Psoas muscle (tissue), 8 donors: Measurements from ENCODE around the gene EEF1A2. TPM values are rescaled to one million over a fixed set of nuclear protein-coding genes. Genes with fewer than 3 reads are reported as not detected.

Source experiments
- ATAC-seq, 4 donors: fragments of 200-7000 bp; cut with Tn5 transposase; one replicate each; pipeline ENCODE4 v1.9.1; 2020; ENCODE audit warnings: moderate library complexity in 3 of 4, mild to moderate bottlenecking in 2 of 4
- DNase-seq, 2 donors: peaks; one replicate each; pipeline ENCODE4 v3.0.0-alpha.2; 2020
- H3K27ac ChIP-seq: fragments of 200-600 bp; one replicate; pipeline ENCODE4 v1.8.0; 2022
- H3K27me3 ChIP-seq, 3 donors: fragments of 200-600 bp in 1 of 3; one replicate each; pipeline versions ENCODE4 v1.6.1 to v1.8.0; 2013 to 2022; ENCODE audit warnings: low read length in 2 of 3, mild to moderate bottlenecking in 2 of 3, moderate library complexity in 1 of 3; ENCODE audit not compliant: insufficient read depth in 3 of 3
- H3K36me3 ChIP-seq, 2 donors: fragments of 200-600 bp in 1 of 2; one replicate each; pipeline versions ENCODE4 v1.6.1 to v1.8.0; 2013 to 2022; ENCODE audit warnings: low read depth in 1 of 2, mild to moderate bottlenecking in 1 of 2, moderate library complexity in 1 of 2; ENCODE audit not compliant: insufficient read depth in 1 of 2
- H3K4me1 ChIP-seq: fragments of 200-600 bp; one replicate; pipeline ENCODE4 v1.8.0; 2022
- H3K4me3 ChIP-seq: fragments of 200-600 bp; one replicate; pipeline ENCODE4 v1.8.0; 2022; ENCODE audit warnings: mild to moderate bottlenecking
- H3K9me3 ChIP-seq: fragments of 200-600 bp; one replicate; pipeline ENCODE4 v1.8.0; 2022
- CTCF ChIP-seq: fragments of 200-600 bp; IDR thresholded peaks from one replicate; pipeline ENCODE4 v1.8.0; 2022; ENCODE audit warnings: antibody characterized with exemption
- WGBS, 3 donors: extraction: QIAGEN DNeasy Blood & Tissue Kit; methylation state at CpG; one replicate each; pipeline versions ENCODE4 v1.1.6 to v1.1.7; 2013; 5-methylcytosine and 5-hydroxymethylcytosine counted together
- intact Hi-C, 2 donors: fragments of 100-400 bp; cut with DNase I; formaldehyde crosslinking; loops; one replicate each; pipeline versions ENCODE4 v1.11.0 to v1.14.2; 2022
- polyA plus RNA-seq, 3 donors: library from polyadenylated mRNA; stranded (reverse); fragments of 200-250 nt; gene quantifications; one replicate each; pipeline ENCODE4 v1.2.3, GENCODE V29; 2013
- total RNA-seq, 4 donors: library from RNA; stranded (reverse); fragmentation: NEBNext Ultra II Directional in 2 of 4; extraction: Animal tissue kit (Norgen Biotek cat#: 25700) in 2 of 4; gene quantifications; one replicate each; pipeline versions ENCODE4 v1.2.1 to v1.2.4, GENCODE V29; 2021 to 2023
- donor health status: healthy with polysubstance abuse.
- donor health status: DM: no; HTN: no; CAD: no; lungs with moderate emphysema.
- donor health status: Bipolar disorder and iron deficiency.
- donor health status: healthy.
- donor health status: DM: yes; HTN: yes; CAD: no.
- donor health status: DM: no; HTN: no; CAD: no.
- donor health status: DM: no; HTN: no; CAD: no.
- donor health status: DM: yes; HTN: yes; CAD: no.

EEF1A2 gene
- total and polyA plus RNA-seq, 7 donors, result 952 to 2,126 (median 1,898) TPM

GRCh38 chr20:63531686-63532448, 33.0 kb upstream of the EEF1A2 start:
- WGBS, 3 donors, result 66 to 81% (median 69%) methylated on average over 27 of the region's 27 CpGs
- intact Hi-C loops, result no loop called here
- no peak for ATAC-seq
- TF ChIP-seq CTCF, result no peak
- H3K27ac ChIP-seq, result no peak overlapping the region
- H3K4me3 ChIP-seq, result no peak overlapping the region
- H3K36me3 ChIP-seq, result no peaks in the 10 kb centered on the region
- H3K4me1 ChIP-seq, result no peaks in the 10 kb centered on the region
- peaks cover 0 to 55% (median 21%) of the 10 kb centered on the region in 3 donors for H3K27me3 ChIP-seq
- H3K9me3 ChIP-seq, result no peaks in the 10 kb centered on the region
- DNase-seq, result peak in 1 of 2 donors; percentile 10

GRCh38 chr20:63530788-63531160, 31.9 kb upstream of the EEF1A2 start:
- peaks cover 0 to 48% (median 13%) of the 10 kb centered on the region in 3 donors for H3K27me3 ChIP-seq

GRCh38 chr20:63529861-63530787, 31.2 kb upstream of the EEF1A2 start:
- H3K4me1 ChIP-seq, result no peaks in the 10 kb centered on the region
- intact Hi-C loops, result no loop called here
- no peak overlapping the region for H3K4me3 ChIP-seq
- ATAC-seq, result no peak
- H3K27ac ChIP-seq, result no peak overlapping the region
- H3K27me3 ChIP-seq, result peaks cover 0 to 44% (median 13%) of the 10 kb centered on the region in 3 donors
- peak in 1 of 2 donors; percentile 50 for DNase-seq
- no peak for TF ChIP-seq CTCF
- 72 to 75% (median 73%) methylated on average over 36 to 39 of the region's 39 CpGs for WGBS, 3 donors
- no peaks in the 10 kb centered on the region for H3K36me3 ChIP-seq
- no peaks in the 10 kb centered on the region for H3K9me3 ChIP-seq

More at GRCh38 chr20:63530788-63531160, 31.9 kb upstream of the EEF1A2 start:
- ATAC-seq (no peak), DNase-seq (no peak)
- Histone ChIP-seq H3K4me3 (no peak overlapping the region), H3K4me1 (no peaks in the 10 kb centered on the region), H3K9me3 (no peaks in the 10 kb centered on the region), H3K27ac (no peak overlapping the region), H3K36me3 (no peaks in the 10 kb centered on the region)
- intact Hi-C loops, result no loop called here
- 66 to 72% (median 69%) methylated on average over 14 of the region's 14 CpGs for WGBS, 3 donors
- TF ChIP-seq CTCF, result no peak

- intact Hi-C loops, result no loop called here
- no peak for DNase-seq
- no peak overlapping the region for H3K27ac ChIP-seq
- 76 to 80% (median 79%) methylated on average over 27 of the region's 27 CpGs for WGBS, 3 donors
- no peaks in the 10 kb centered on the region for H3K9me3 ChIP-seq
- no peak overlapping the region for H3K4me3 ChIP-seq
- no peak for TF ChIP-seq CTCF
- no peak for ATAC-seq
- H3K4me1 ChIP-seq, result no peaks in the 10 kb centered on the region
- peaks cover 0 to 36% (median 10%) of the 10 kb centered on the region in 3 donors for H3K27me3 ChIP-seq
- H3K36me3 ChIP-seq, result no peaks in the 10 kb centered on the region
These were observed 30.4 kb upstream of the EEF1A2 start for GRCh38 chr20:63529180-63529860.
